K562 (cell line): ENCODE results near the gene IGFBP4.

Experiments used
- ARID2 ChIP-seq: fragments of 450-650 bp; IDR thresholded peaks from 2 replicates; pipeline ENCODE4 v1.6.1; 2017; ENCODE audit warnings: antibody characterized with exemption, mild to moderate bottlenecking
- SIN3A ChIP-seq, 2 experiments: fragments of 150-350 bp in 1 of 2; IDR thresholded peaks; 2 replicates each; pipeline ENCODE4 v1.6.1; 2011 to 2016; ENCODE audit warnings: borderline replicate concordance in 2 of 2, low read depth in 2 of 2, low read length in 2 of 2, mild to moderate bottlenecking in 2 of 2, moderate library complexity in 2 of 2; ENCODE audit not compliant: control insufficient read depth in 1 of 2
- TF ChIP-seq, protein P1 (sequence below): sonication (generic); formaldehyde crosslinking; IDR thresholded peaks from 2 replicates; pipeline ENCODE4 v1.8.0; 2022; ENCODE audit warnings: missing genetic modification reagents, mild to moderate bottlenecking, moderate library complexity, borderline replicate concordance
- TF ChIP-seq, protein P2 (sequence below): sonication (generic); formaldehyde crosslinking; IDR thresholded peaks from 2 replicates; pipeline ENCODE4 v1.8.0; 2022; ENCODE audit warnings: mild to moderate bottlenecking, missing genetic modification reagents
- TF ChIP-seq, protein P3 (sequence below), 3 experiments: IDR thresholded peaks in 2 of 3; conservative IDR thresholded peaks in 1 of 3; 2 replicates each; pipeline ENCODE4 v1.5.1; 2011 to 2012; ENCODE audit warnings: low read length in 3 of 3, mild to moderate bottlenecking in 3 of 3, control low read depth in 2 of 3, improper control_type of control experiment in 1 of 3, inconsistent platforms in 1 of 3, low read depth in 1 of 3, mixed read lengths in 1 of 3, moderate library complexity in 1 of 3; ENCODE audit not compliant: insufficient read depth in 2 of 3

DNA sequence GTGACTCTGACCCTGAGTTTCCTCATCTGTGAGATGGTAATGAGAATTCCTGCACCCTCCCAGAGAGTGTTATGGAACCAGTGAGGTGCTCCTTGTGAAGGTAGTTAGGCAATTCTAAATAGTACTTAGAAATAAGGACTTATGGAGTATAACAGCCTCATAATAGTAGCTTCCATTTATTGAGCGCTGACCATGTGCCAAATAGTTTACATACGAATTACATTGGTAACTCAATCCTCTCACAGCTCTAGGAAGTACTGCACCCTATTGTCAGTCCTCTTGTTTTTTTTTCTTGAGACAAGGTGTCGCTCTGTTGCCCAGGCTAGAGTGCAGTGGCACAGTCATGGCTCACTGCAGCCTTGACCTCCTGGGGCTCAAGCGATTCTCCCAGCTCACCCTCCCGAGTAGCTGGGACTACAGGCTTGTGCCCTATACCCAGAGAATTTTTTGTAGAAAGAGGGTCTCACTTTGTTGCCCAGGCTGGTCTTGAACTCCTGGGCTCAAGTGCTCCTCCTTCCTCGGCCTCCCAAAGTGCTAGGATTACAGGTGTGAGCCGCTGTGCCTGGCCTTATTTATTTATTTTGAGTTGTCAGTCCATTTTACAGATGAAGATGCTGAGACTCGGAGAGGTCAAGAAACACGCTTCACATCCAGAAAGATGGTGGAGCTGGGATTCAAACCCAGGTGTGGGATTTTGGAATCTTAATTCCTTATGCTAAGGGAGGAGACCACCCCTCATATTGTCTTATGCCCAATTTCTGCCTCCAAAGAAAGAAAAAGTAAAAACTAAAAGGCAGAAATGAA, 55.2 kb downstream of the IGFBP4 start:
- TF ChIP-seq SIN3A (IDR thresholded peaks at IDR 0.05; ENCODE audit: borderline replicate concordance in 2 of 2, control insufficient read depth in 1 of 2, low read depth in 2 of 2, low read length in 2 of 2) = no peak
- TF ChIP-seq, protein P1, sequence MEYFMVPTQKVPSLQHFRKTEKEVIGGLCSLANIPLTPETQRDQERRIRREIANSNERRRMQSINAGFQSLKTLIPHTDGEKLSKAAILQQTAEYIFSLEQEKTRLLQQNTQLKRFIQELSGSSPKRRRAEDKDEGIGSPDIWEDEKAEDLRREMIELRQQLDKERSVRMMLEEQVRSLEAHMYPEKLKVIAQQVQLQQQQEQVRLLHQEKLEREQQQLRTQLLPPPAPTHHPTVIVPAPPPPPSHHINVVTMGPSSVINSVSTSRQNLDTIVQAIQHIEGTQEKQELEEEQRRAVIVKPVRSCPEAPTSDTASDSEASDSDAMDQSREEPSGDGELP = no peak
- TF ChIP-seq, protein P2, sequence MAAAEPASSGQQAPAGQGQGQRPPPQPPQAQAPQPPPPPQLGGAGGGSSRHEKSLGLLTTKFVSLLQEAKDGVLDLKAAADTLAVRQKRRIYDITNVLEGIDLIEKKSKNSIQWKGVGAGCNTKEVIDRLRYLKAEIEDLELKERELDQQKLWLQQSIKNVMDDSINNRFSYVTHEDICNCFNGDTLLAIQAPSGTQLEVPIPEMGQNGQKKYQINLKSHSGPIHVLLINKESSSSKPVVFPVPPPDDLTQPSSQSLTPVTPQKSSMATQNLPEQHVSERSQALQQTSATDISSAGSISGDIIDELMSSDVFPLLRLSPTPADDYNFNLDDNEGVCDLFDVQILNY (CRISPR knock-in tag) = no peak
- TF ChIP-seq, protein P3, sequence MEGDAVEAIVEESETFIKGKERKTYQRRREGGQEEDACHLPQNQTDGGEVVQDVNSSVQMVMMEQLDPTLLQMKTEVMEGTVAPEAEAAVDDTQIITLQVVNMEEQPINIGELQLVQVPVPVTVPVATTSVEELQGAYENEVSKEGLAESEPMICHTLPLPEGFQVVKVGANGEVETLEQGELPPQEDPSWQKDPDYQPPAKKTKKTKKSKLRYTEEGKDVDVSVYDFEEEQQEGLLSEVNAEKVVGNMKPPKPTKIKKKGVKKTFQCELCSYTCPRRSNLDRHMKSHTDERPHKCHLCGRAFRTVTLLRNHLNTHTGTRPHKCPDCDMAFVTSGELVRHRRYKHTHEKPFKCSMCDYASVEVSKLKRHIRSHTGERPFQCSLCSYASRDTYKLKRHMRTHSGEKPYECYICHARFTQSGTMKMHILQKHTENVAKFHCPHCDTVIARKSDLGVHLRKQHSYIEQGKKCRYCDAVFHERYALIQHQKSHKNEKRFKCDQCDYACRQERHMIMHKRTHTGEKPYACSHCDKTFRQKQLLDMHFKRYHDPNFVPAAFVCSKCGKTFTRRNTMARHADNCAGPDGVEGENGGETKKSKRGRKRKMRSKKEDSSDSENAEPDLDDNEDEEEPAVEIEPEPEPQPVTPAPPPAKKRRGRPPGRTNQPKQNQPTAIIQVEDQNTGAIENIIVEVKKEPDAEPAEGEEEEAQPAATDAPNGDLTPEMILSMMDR (IDR thresholded peaks at IDR 0.05 in 2 of 3, conservative IDR thresholded peaks at IDR 0.05 in 1 of 3; ENCODE audit: insufficient read depth in 2 of 3, low read depth in 1 of 3, low read length in 3 of 3) = no peak
- no peak for TF ChIP-seq ARID2
